Common myeloid progenitor, CD34-positive (primary cell): ENCODE results near the gene GRK4.
A peak's percentile ranks its signal among the peaks of the same experiment; 100 is the strongest.

Source experiments
- CTCF ChIA-PET: fragments of 350-600 bp; sonication (Branson Sonifier 250); formaldehyde crosslinking; loops from one replicate; lab custom pipeline; 2021; ENCODE audit warnings: antibody characterized with exemption; lab: Charles Lee
- POLR2A ChIA-PET: fragments of 350-600 bp; sonication (Branson Sonifier 250); formaldehyde crosslinking; loops from one replicate; lab custom pipeline; 2021; ENCODE audit warnings: antibody characterized with exemption; lab: Charles Lee
- DNase-seq, 3 donors: peaks; one replicate each; pipeline versions ENCODE4 v3.0.0 to v3.0.0-alpha.2; 2013
- H3K27ac ChIP-seq, 2 experiments: 1 replicate in 1 of 2; 2 replicates in 1 of 2; pipeline ENCODE4 v1.7.0; 2013; ENCODE audit warnings: inconsistent platforms in 2 of 2, low read length in 2 of 2, mild to moderate bottlenecking in 2 of 2, low read depth in 1 of 2, moderate library complexity in 1 of 2; ENCODE audit not compliant: severe bottlenecking in 2 of 2, insufficient read depth in 1 of 2, poor library complexity in 1 of 2
- H3K27me3 ChIP-seq, 5 experiments: replicated peaks in 2 of 5; 1 replicate in 3 of 5; 2 replicates in 2 of 5; pipeline versions ENCODE4 v1.6.1 to v1.7.0; 2013; ENCODE audit warnings: low read length in 4 of 5, mild to moderate bottlenecking in 2 of 5, moderate library complexity in 2 of 5, inconsistent platforms in 1 of 5; ENCODE audit not compliant: insufficient read depth in 5 of 5, control insufficient read depth in 4 of 5
- H3K36me3 ChIP-seq, 4 experiments: 1 replicate in 2 of 4; 2 replicates in 2 of 4; pipeline versions ENCODE4 v1.6.1 to v1.7.0; 2013; ENCODE audit warnings: low read length in 3 of 4, control low read depth in 1 of 4, mild to moderate bottlenecking in 1 of 4; ENCODE audit not compliant: control insufficient read depth in 4 of 4, insufficient read depth in 4 of 4
- H3K4me1 ChIP-seq, 4 experiments: 1 replicate in 3 of 4; 2 replicates in 1 of 4; pipeline versions ENCODE4 v1.6.1 to v1.7.1; 2013; ENCODE audit warnings: low read length in 3 of 4, mild to moderate bottlenecking in 3 of 4, control low read depth in 1 of 4, inconsistent platforms in 1 of 4, moderate library complexity in 1 of 4; ENCODE audit not compliant: control insufficient read depth in 4 of 4, insufficient read depth in 4 of 4; ENCODE audit errors: control extremely low read depth in 1 of 4
- H3K4me3 ChIP-seq, 7 experiments: 1 replicate in 4 of 7; 2 replicates in 3 of 7; pipeline versions ENCODE4 v1.5.1 to v1.7.0; 2013; ENCODE audit warnings: mild to moderate bottlenecking in 7 of 7, low read length in 6 of 7, moderate library complexity in 6 of 7, inconsistent platforms in 2 of 7, low read depth in 2 of 7, control low read depth in 1 of 7; ENCODE audit not compliant: insufficient read depth in 4 of 7, control insufficient read depth in 1 of 7; ENCODE audit errors: extremely low read depth in 1 of 7
- H3K9me3 ChIP-seq, 5 experiments: 1 replicate in 4 of 5; 2 replicates in 1 of 5; pipeline versions ENCODE4 v1.6.1 to v1.7.1; 2013; ENCODE audit warnings: low read length in 4 of 5, mild to moderate bottlenecking in 2 of 5, inconsistent platforms in 1 of 5, low read depth in 1 of 5, moderate library complexity in 1 of 5; ENCODE audit not compliant: control insufficient read depth in 4 of 5, insufficient read depth in 2 of 5; ENCODE audit errors: control extremely low read depth in 1 of 5
- WGBS: methylation state at CpG from one replicate; pipeline ENCODE4 v1.1.5; 2013; ENCODE audit not compliant: insufficient coverage; 5-methylcytosine and 5-hydroxymethylcytosine counted together

GRK4 gene

DNA sequence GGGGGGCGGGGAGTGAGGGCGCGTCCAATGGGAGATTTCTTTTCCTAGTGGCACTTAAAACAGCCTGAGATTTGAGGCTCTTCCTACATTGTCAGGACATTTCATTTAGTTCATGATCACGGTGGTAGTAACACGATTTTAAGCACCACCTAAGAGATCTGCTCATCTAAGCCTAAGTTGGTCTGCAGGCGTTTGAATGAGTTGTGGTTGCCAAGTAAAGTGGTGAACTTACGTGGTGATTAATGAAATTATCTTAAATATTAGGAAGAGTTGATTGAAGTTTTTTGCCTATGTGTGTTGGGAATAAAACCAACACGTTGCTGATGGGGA is 112.2 kb downstream of the GRK4 start:
- no peak for DNase-seq
- peaks cover 20 to 55% (median 50%) of the 10 kb centered on the region in 4 experiments for H3K4me1 ChIP-seq
- no peaks in the 10 kb centered on the region for H3K36me3 ChIP-seq
- CTCF ChIA-PET: no interaction called here
- no peaks in the 10 kb centered on the region for H3K9me3 ChIP-seq
- POLR2A ChIA-PET: interaction anchor here (0.5 to 1.2 kb wide), 2 partner anchors 25 to 31 kb away, joined by 3 read pairs; no protein-coding TSS in a partner anchor
- no peaks in the 10 kb centered on the region for H3K27me3 ChIP-seq
- WGBS: 0% methylated on average over 5 of the region's 8 CpGs
- H3K4me3 ChIP-seq: peak overlapping the region in 6 of 7 experiments; percentile 70 to 99 (median 90)
- peak overlapping the region; percentile 68 to 87 for H3K27ac ChIP-seq

DNA sequence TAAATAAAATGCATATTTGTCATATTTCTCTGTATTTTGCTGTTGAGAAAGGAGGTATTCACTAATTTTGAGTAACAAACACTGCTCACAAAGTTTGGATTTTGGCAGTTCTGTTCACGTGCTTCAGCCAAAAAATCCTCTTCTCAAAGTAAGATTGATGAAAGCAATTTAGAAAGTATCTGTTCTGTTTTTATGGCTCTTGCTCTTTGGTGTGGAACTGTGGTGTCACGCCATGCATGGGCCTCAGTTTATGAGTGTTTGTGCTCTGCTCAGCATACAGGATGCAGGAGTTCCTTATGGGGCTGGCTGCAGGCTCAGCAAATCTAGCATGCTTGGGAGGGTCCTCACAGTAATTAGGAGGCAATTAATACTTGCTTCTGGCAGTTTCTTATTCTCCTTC is 114.4 kb downstream of the GRK4 start:
- H3K4me1 ChIP-seq: peaks cover 25 to 74% (median 64%) of the 10 kb centered on the region in 4 experiments
- ChIA-PET CTCF (interaction anchor here (1.0 to 1.1 kb wide), 2 partner anchors 24 to 29 kb away, joined by 3 read pairs; no protein-coding TSS in a partner anchor), POLR2A (no interaction called here)
- DNase-seq: peak in 1 of 3 donors; percentile 27
- H3K4me3 ChIP-seq: peak overlapping the region in 1 of 7 experiments; percentile 48
- no peaks in the 10 kb centered on the region for H3K36me3 ChIP-seq
- H3K27me3 ChIP-seq: no peaks in the 10 kb centered on the region
- 80% methylated on average over 1 of the region's 2 CpGs for WGBS
- no peaks in the 10 kb centered on the region for H3K9me3 ChIP-seq
- peak overlapping the region; percentile 12 to 40 for H3K27ac ChIP-seq

DNA sequence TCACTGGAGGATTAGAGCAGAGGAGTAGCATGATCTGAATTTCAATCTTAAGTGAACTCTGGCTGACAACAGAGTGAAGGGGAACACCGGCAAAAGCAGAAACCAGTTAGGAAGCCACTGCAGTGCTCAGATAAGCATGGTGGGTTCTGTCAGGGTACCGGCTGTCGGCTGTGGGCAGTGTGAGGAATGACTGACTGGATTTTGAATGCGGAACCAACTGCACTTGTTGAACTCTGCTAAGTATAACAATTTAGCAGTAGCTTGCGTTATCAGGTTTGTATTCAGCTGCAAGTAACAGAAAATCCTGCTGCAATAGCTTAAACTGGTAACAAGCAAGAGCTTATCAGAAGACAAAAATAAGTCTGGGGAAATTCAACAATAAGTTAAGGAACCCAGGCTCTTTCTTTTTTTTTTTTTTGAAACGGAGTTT is 116.3 kb downstream of the GRK4 start:
- ChIA-PET CTCF (interaction anchor here (0.6 to 1.0 kb wide), 7 partner anchors 10 to 102 kb away, joined by 3 to 4 read pairs (median 3); no protein-coding TSS in a partner anchor), POLR2A (interaction anchor here (0.6 kb wide), 3 partner anchors 87 to 242 kb away, joined by 3 to 6 read pairs (median 4); no protein-coding TSS in a partner anchor)
- WGBS: 0% methylated on average over 6 of the region's 6 CpGs
- H3K4me3 ChIP-seq: peak overlapping the region in 4 of 7 experiments; percentile 12 to 57 (median 33)
- H3K36me3 ChIP-seq: no peaks in the 10 kb centered on the region
- H3K4me1 ChIP-seq: peaks cover 28 to 81% (median 62%) of the 10 kb centered on the region in 4 experiments
- H3K9me3 ChIP-seq: no peaks in the 10 kb centered on the region
- H3K27ac ChIP-seq: peak overlapping the region; percentile 68 to 75
- DNase-seq: peak; percentile 96 to 100 (median 99)
- H3K27me3 ChIP-seq: no peaks in the 10 kb centered on the region

DNA sequence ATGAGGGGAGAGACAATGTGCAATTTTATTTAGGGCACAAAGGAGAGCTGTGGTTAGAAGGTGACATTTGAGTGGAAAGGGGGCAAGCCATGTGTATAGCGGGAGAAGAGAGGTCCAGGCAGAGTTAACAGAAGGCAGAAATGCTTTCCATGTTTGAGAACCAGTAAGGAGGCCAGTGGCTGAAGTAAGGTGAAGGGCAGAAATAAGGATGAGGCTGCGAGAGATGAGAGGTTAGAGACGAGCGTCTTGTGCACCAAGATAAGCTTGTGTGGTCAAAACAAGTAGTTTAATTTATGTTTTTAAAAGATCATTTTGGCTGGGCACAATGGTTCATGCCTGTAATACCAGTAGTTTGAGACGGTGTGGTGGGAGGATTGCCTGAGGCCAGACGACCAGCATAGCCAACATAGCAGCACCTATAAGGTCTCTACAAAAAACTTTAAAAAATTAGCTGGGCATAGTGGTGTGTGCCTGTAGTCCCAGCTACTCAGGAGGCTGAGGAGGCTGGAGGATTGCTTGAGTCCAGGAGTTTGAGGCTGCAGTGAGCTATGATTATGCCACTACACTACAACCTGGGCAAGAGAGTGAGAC is 119.6 kb downstream of the GRK4 start:
- DNase-seq: peak; percentile 40 to 82 (median 69)
- H3K4me1 ChIP-seq: peaks cover 17 to 65% (median 38%) of the 10 kb centered on the region in 4 experiments
- peaks cover 0 to 9% (median 4%) of the 10 kb centered on the region in 4 experiments for H3K36me3 ChIP-seq
- peak overlapping the region in 4 of 7 experiments; percentile 6 to 58 (median 29) for H3K4me3 ChIP-seq
- ChIA-PET CTCF (interaction anchor here (0.7 to 2.9 kb wide), 7 partner anchors 12 to 53 kb away, joined by 3 to 12 read pairs (median 4); no protein-coding TSS in a partner anchor), POLR2A (interaction anchor here (0.7 kb wide), 1 partner anchor 40 kb away, joined by 3 read pairs; no protein-coding TSS in a partner anchor)
- no peaks in the 10 kb centered on the region for H3K9me3 ChIP-seq
- no peaks in the 10 kb centered on the region for H3K27me3 ChIP-seq
- peak overlapping the region; percentile 26 to 67 for H3K27ac ChIP-seq
- 24% methylated on average over 4 of the region's 6 CpGs for WGBS

DNA sequence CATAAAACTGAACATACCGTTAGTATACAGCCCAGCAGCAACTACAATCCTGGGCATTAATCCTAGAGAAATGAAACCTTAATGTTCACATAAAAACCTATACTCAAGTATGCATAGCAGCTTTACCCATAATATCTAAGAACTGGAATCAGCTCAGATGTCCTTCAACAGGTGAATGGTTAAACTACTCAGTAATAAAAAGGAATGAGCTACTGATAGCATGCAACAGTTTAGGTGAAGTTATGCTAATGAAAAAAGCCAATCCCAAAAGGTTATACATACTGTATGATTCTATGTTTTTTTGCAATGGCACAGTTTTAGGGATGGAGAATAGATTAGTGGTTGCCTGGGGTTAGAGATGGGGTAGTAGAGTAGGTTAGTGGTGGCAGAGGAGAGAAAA is 120.4 kb downstream of the GRK4 start:
- peaks cover 17 to 58% (median 32%) of the 10 kb centered on the region in 4 experiments for H3K4me1 ChIP-seq
- peaks cover 0 to 13% (median 7%) of the 10 kb centered on the region in 4 experiments for H3K36me3 ChIP-seq
- WGBS: no CpG with 5 or more reads among the region's 1 CpG
- H3K4me3 ChIP-seq: no peak overlapping the region
- peak overlapping the region in 1 of 2 experiments; percentile 26 for H3K27ac ChIP-seq
- no peak for DNase-seq
- POLR2A ChIA-PET: no interaction called here
- CTCF ChIA-PET: interaction anchor here (0.9 to 2.9 kb wide), 6 partner anchors 12 to 52 kb away, joined by 3 to 12 read pairs (median 4); no protein-coding TSS in a partner anchor
- H3K9me3 ChIP-seq: no peaks in the 10 kb centered on the region
- H3K27me3 ChIP-seq: no peaks in the 10 kb centered on the region

DNA sequence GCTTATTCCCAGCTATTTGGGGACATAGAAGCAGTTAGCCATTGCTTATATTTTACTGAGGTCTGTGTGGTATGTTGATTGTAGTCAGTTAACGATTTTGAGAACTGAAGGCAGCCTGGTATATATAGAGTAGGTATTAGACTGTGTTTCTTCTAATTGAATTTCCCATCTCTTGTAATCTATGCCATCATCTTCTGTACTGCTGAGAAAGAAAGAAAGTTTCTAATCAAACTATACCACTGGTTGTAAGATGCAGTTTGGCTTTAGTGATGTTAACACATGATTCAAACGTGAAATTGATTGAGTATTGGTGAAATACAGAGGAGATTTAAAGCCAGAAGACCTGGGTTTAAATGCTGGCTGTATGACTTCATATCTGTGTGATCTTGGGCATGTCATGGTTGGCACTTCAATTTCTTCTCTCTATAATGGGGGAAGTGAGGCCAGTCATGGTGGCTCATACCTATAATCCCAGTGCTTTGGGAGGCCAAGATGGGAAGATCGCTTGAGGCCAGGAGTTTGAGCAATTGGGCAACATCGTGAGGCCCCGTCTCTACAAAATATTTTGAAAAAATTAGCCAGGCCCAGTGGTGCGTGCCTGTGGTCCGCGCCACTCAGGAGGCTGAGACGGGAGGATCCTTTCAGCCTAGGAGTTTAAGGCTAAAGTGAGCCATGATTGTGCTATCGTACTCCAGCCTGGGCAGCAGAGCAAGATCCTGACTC is 122.7 kb downstream of the GRK4 start:
- 95% methylated on average over 9 of the region's 10 CpGs for WGBS
- H3K27me3 ChIP-seq: no peaks in the 10 kb centered on the region
- no peak overlapping the region for H3K4me3 ChIP-seq
- ChIA-PET CTCF (interaction anchor here (1.0 kb wide), 1 partner anchor 14 kb away, joined by 5 read pairs; no protein-coding TSS in a partner anchor), POLR2A (no interaction called here)
- H3K36me3 ChIP-seq: peaks cover 2 to 19% (median 9%) of the 10 kb centered on the region in 4 experiments
- no peaks in the 10 kb centered on the region for H3K9me3 ChIP-seq
- H3K4me1 ChIP-seq: peaks cover 12 to 38% (median 17%) of the 10 kb centered on the region in 4 experiments
- H3K27ac ChIP-seq: peak overlapping the region in 1 of 2 experiments; percentile 41
- no peak for DNase-seq
